GM12891 (cell line): Measurements from ENCODE around the gene NFKBIE.

ENCODE experiments used
- DNase-seq: peaks from one replicate; pipeline ENCODE4 v3.0.0; 2011; ENCODE audit warnings: low spot score; ENCODE audit not compliant: insufficient read length
- FAIRE-seq: peaks from 2 replicates; lab custom pipeline; 2011; peaks lifted over from hg19 to GRCh38; lab: Jason Lieb, UNC
- PAX5 ChIP-seq: IDR thresholded peaks from 2 replicates; pipeline ENCODE4 v1.6.1; 2011; ENCODE audit warnings: low read length, moderate library complexity, mild to moderate bottlenecking; ENCODE audit not compliant: insufficient read depth, severe bottlenecking
- POLR2A ChIP-seq: IDR thresholded peaks from 2 replicates; pipeline ENCODE4 v1.6.1; 2011; ENCODE audit warnings: low read depth, low read length, control low read depth
- POLR2AphosphoS5 ChIP-seq: IDR thresholded peaks from 2 replicates; pipeline ENCODE4 v1.6.1; 2011; ENCODE audit warnings: low read depth, low read length, control low read depth
- POU2F2 ChIP-seq: IDR thresholded peaks from 2 replicates; pipeline ENCODE4 v1.6.1; 2011; ENCODE audit warnings: low read depth, mild to moderate bottlenecking, control low read depth, low read length, moderate library complexity
- SPI1 ChIP-seq: IDR thresholded peaks from 2 replicates; pipeline ENCODE4 v1.6.1; 2011; ENCODE audit warnings: low read depth, low read length, control low read depth
- TAF1 ChIP-seq: IDR thresholded peaks from 2 replicates; pipeline ENCODE4 v1.6.1; 2011; ENCODE audit warnings: low read depth, low read length, control low read depth

NFKBIE gene

DNA sequence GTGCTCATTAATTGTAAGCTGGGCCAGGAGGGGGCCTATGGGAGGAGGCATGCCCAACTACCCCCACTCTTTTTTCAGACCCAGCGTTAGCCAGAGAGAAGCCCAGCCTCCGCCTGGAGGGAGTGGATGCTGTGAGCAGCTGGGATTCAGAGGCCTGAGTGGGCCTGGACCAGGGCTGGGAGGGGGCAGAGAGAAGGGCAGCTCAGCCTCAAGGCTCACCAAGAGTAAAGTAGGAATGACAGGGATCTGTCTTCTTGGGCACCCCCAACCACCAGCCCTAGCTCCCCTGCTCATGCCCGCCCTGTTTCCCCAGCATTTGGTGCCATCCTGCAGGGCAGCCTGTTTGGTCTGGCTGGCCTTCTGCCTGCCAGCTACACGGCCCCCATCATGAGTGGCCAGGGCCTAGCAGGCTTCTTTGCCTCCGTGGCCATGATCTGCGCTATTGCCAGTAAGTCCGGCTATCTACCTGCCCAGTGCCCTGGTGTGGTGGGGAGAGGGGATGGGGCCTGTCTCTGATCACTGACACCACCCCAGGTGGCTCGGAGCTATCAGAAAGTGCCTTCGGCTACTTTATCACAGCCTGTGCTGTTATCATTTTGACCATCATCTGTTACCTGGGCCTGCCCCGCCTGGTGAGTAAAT is 35.2 kb downstream of the NFKBIE start:
- no peak for TF ChIP-seq PAX5
- TF ChIP-seq SPI1, result no peak
- TF ChIP-seq POLR2AphosphoS5, result no peak
- no peak for TF ChIP-seq POLR2A
- no peak for TF ChIP-seq TAF1
- TF ChIP-seq POU2F2, result no peak
- no peak for FAIRE-seq
- DNase-seq, result no peak

DNA sequence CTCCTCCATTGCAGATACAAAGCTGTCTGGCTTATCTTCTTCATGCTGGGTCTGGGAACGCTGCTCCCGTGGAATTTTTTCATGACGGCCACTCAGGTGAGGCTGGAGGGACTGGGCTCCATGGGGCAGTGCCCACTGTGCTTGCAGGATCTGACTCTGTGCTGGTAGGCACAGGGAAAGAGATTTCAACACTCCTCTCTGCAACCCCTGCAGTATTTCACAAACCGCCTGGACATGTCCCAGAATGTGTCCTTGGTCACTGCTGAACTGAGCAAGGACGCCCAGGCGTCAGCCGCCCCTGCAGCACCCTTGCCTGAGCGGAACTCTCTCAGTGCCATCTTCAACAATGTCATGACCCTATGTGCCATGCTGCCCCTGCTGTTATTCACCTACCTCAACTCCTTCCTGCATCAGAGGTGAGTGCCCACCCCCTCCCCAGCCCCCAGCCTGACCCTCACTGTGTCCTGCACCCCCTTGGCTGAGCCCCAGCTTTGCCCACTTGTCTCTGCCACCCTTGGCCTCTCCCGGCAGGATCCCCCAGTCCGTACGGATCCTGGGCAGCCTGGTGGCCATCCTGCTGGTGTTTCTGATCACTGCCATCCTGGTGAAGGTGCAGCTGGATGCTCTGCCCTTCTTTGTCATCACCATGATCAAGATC is 35.8 kb downstream of the NFKBIE start:
- DNase-seq, result no peak
- FAIRE-seq, result no peak
- TF ChIP-seq POLR2A, result no peak

DNA sequence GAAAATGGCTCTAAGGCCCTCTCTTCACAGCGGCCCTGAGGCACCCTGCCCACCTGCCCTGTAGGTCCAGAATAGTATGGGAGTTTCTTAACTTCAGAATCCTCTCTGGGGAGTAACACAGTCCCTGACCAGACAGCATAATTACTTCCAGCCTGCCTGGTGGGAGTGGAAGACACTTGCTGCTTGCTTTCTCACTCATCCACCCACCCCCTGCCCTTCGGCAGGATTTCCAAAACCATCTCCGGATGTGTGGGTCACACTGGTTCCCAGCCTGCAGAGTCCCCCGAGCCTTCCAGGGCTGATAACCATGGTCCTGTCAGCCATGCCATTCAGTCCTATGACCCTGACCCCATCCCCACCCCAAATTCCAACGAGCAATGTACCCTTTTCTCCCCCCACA is 36.5 kb downstream of the NFKBIE start:
- TF ChIP-seq POU2F2 (no peak), TAF1 (no peak), POLR2A (no peak), SPI1 (no peak), PAX5 (no peak), POLR2AphosphoS5 (no peak)
- no peak for DNase-seq
- no peak for FAIRE-seq

DNA sequence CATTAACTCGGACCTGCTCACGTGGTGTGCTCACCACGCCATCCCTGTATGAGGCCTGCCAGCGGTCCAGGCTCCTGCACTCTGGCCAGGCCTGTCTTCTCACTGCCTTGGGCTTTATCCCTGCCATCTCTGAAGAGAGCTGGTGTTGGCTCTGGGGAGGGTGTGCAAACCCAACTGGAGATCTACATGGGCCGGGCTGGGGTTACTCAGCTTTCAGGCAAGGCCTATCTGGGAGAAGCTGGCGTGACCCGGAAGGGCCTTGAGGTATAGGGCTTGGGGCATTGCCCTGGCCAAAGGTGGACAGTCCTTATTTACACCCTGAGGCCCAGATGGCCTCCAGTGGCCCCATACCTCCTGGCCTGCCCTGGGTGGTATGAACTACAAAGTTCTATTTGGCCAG is 36.9 kb downstream of the NFKBIE start:
- FAIRE-seq (no peak), DNase-seq (no peak)
- no peak for TF ChIP-seq SPI1
- no peak for TF ChIP-seq PAX5
- no peak for TF ChIP-seq POU2F2
- no peak for TF ChIP-seq TAF1
- TF ChIP-seq POLR2AphosphoS5, result no peak
- no peak for TF ChIP-seq POLR2A

DNA sequence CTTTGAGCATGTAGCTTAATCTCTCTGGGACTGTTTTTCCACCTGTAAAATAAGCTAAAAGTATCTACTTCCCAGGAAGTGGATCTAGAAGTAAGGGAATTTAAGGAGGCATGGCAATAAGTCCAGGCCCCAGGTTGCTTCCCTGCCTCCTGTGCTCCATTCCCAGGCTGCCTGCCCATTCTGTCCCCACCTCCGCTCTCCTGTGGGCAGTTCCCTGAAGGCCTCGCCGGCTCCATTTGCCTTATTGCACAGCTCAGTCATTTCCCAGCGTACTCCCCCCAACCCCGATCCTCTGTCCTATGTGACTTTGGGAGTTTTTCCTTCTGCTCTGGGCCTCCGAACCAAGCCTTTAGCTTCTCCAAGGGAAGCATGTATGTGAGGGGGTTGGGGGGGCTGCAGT is 37.3 kb downstream of the NFKBIE start:
- FAIRE-seq (no peak), DNase-seq (no peak)
- TF ChIP-seq SPI1, result no peak
- TF ChIP-seq PAX5, result no peak
- TF ChIP-seq TAF1, result no peak
- no peak for TF ChIP-seq POU2F2
- no peak for TF ChIP-seq POLR2A
- TF ChIP-seq POLR2AphosphoS5, result no peak

DNA sequence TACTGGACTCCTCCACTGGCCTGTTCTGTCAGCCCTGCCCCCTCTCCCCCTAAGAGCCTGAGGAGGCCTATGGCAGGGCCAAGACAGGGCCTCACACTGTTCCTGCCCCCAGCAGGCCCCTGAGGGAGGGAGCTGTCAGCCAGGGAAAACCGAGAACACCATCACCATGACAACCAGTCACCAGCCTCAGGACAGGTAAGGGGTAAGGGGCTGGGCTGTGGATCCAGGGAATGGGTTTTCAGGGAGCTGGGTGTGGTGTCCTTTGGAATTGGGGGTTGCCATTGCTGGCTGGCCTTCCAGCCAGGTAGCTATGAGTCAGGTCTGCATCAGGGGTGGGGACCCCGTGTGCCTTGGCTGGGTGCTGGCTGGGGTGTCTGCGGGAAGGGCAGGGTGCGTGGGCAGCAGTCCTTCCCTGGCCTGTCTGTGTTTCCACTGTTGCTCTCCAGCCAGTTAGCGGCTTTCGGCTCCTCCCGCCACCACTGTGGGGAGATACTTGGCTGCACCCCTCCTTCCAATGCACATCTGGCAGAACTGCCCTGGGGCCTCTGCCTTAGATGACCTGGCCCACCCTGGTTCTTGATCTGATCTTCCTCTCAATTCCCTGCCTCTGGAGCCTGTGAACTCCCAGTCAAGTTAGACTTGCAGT is 38.1 kb downstream of the NFKBIE start:
- FAIRE-seq, result no peak
- TF ChIP-seq SPI1 (no peak), TAF1 (no peak), POLR2AphosphoS5 (no peak), POLR2A (no peak), PAX5 (no peak), POU2F2 (no peak)
- no peak for DNase-seq

DNA sequence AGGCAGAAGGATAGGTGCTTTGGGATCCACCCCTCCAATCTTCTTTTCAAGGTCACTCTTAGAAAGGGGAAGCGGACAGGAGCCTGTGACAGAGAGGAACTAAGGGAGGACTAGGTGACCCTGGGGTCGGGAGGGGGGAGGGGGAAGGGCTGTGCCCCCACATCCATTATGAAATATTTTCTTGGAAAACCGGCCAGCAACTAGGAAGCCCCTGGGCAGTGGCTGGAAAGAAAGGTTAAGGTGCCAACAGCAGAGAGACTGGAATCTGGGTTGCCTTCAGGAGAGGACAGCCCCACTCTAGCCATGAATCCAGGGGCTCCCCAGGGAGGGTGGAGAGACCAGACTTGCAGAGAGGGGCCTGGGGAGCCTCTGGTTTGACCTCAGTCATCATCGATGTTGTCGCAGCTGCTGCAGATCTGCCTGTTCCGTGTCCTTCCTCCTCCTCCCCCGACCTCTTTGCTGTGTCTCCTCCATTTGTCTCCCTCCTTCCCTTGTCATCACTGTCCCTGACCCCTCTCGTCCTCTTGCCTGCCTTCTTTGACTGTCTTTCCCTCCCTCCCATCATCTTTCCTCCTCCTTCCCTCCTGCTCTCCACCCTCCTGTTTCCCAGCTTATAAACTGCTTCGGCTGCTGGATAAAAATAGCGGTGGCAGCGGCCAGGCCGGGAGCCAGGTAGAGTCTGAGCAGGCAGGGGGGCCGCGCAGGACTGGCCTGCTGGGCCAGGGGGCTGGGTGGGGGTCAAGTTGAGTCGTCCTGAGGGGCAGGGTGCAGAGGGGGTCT is 38.8 kb downstream of the NFKBIE start:
- no peak for DNase-seq
- FAIRE-seq, result no peak
- TF ChIP-seq PAX5, result no peak
- TF ChIP-seq POU2F2, result no peak
- no peak for TF ChIP-seq SPI1
- no peak for TF ChIP-seq TAF1
- TF ChIP-seq POLR2A, result no peak
- TF ChIP-seq POLR2AphosphoS5, result no peak

DNA sequence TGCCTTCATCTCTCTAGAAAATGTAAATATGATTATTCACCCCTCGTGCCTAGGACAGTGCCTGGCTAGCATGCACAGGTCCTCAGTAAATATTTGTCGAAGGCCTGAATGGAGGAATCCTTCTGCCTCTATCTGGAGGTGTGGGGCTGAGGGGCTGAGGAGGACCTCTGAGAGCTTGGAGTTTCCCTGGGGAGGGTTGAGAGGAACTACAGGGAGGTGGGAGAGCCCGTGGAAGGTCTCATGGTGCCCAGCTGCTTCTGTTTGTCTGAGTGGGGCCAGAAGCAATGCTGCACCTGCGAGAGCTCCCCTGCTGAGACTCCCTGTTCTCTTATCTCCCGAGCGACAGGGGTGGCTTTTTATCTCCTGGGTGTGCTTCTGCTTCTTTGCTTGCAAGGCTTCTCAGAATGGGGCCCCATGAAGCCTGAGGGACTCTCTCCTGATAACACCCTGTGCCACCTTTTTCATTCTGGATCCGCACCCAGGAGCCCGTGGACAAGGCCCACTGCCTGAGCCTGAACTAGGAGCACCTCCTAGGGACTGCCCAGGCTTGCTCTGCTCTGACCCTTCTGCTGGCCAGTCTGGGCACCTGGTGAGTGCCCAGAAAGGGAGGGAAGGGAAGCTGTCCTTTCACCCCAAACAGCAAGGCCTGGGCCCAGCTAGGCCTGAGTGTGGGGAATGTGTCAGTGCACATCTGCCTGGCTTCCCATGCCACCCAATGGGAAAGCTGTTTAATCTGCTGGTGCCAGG is 39.6 kb downstream of the NFKBIE start:
- DNase-seq (no peak), FAIRE-seq (no peak)
- no peak for TF ChIP-seq PAX5
- TF ChIP-seq POU2F2, result no peak
- TF ChIP-seq POLR2AphosphoS5, result no peak
- TF ChIP-seq SPI1, result no peak
- no peak for TF ChIP-seq TAF1
- no peak for TF ChIP-seq POLR2A

DNA sequence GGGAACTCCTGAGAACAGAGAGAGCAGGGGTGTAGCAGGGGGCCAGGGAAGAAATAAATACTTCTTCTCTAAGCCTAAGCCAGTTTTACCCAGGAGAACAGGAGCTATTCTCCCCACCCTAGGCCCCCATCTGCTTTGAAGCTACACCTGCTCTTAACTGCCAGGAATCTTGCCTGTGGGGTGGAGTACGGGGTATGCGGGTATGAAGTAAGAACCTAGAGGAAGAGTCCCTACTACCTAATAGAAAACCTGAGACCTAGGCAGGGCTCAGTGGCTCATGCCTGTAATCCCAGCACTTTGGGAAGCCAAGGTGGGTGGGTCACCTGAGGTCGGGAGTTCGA is 40.4 kb downstream of the NFKBIE start:
- FAIRE-seq (no peak), DNase-seq (no peak)
- no peak for TF ChIP-seq PAX5
- no peak for TF ChIP-seq POLR2A
- no peak for TF ChIP-seq SPI1
- no peak for TF ChIP-seq TAF1
